GM12892 (cell line): ENCODE measurements around the gene RPTOR.

Source experiments
- POLR2A ChIP-seq: IDR thresholded peaks from 2 replicates; pipeline ENCODE4 v1.6.1; 2011; ENCODE audit warnings: low read depth, low read length, control low read depth
- TAF1 ChIP-seq: IDR thresholded peaks from 2 replicates; pipeline ENCODE4 v1.6.1; 2011; ENCODE audit warnings: low read depth, mild to moderate bottlenecking, control low read depth, low read length, borderline replicate concordance

DNA sequence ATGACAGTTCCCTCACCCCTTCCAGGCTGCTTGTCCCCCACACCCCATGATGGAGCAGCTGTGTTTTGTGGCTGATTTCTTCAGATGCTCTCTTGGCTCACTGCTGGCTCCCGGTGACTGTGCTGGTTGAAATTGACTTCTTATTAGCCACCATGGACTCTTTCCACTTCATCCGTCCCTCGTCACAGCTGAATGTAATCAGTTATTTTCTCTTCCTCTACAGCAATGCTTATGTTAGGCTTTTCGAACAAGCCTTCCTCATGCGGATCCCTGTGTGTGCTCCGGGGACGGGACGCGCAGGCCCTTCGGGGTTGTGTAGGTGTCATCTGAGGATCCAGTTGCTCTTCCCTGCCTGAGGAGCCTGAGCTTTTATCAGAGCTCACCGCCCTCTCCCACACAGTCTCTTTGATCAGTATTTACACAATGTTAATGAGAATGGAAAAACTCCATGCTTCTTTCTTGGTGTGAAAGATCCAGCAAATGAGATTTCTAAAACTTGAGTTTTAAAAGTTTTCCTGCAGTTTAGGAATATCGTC is 87.5 kb downstream of the RPTOR start:
- TF ChIP-seq POLR2A (no peak), TAF1 (no peak)
